Glutamatergic neuron (in vitro differentiated cells): ENCODE measurements around the gene ZNF792. TPM values are rescaled to one million over a fixed set of nuclear protein-coding genes. Genes with fewer than 3 reads are reported as not detected.
"Not testable (repeated sequence)": the region's sequence is repeated elsewhere in the genome, so short reads cannot be mapped to it uniquely, and the experiment has no call there.

Source experiments
- DNase-seq: peaks from one replicate; pipeline ENCODE4 v3.0.0; 2022
- H3K27ac Mint-ChIP-seq: one replicate; pipeline ENCODE4 v1.8.0; 2020; ENCODE audit warnings: mild to moderate bottlenecking, mixed read lengths, inconsistent platforms; ENCODE audit not compliant: unreplicated experiment
- H3K27me3 Mint-ChIP-seq: one replicate; pipeline ENCODE4 v1.8.0; 2020; ENCODE audit warnings: mild to moderate bottlenecking, moderate library complexity, mixed read lengths, inconsistent platforms; ENCODE audit not compliant: unreplicated experiment
- H3K36me3 Mint-ChIP-seq: one replicate; pipeline ENCODE4 v1.8.0; 2020; ENCODE audit warnings: mild to moderate bottlenecking, mixed read lengths, inconsistent platforms; ENCODE audit not compliant: unreplicated experiment
- H3K4me1 Mint-ChIP-seq: one replicate; pipeline ENCODE4 v1.8.0; 2020; ENCODE audit warnings: mild to moderate bottlenecking, low read depth, mixed read lengths, inconsistent platforms; ENCODE audit not compliant: unreplicated experiment
- H3K4me3 Mint-ChIP-seq: one replicate; pipeline ENCODE4 v1.8.0; 2020; ENCODE audit warnings: mild to moderate bottlenecking, mixed read lengths, inconsistent platforms; ENCODE audit not compliant: unreplicated experiment
- H3K9me3 Mint-ChIP-seq: one replicate; pipeline ENCODE4 v1.8.0; 2020; ENCODE audit warnings: mild to moderate bottlenecking, moderate library complexity, mixed read lengths, inconsistent platforms; ENCODE audit not compliant: unreplicated experiment
- total RNA-seq: library from RNA; stranded (reverse); fragmentation: NEBNext Ultra II Directional; extraction: Animal tissue kit (Norgen Biotek cat#: 25700); gene quantifications from one replicate; pipeline ENCODE4 v1.2.1, GENCODE V29; 2021; ENCODE audit not compliant: unreplicated experiment
- TF ChIP-seq, protein P1 (sequence below): fragments of 200-600 bp; sonication (generic); IDR thresholded peaks from one replicate; pipeline ENCODE4 v1.5.0; 2021; ENCODE audit not compliant: partially characterized antibody, unreplicated experiment

ZNF792 gene
- total RNA-seq, 1 donor from 2014 or later, result 6.4 TPM

- TF ChIP-seq, protein P1, sequence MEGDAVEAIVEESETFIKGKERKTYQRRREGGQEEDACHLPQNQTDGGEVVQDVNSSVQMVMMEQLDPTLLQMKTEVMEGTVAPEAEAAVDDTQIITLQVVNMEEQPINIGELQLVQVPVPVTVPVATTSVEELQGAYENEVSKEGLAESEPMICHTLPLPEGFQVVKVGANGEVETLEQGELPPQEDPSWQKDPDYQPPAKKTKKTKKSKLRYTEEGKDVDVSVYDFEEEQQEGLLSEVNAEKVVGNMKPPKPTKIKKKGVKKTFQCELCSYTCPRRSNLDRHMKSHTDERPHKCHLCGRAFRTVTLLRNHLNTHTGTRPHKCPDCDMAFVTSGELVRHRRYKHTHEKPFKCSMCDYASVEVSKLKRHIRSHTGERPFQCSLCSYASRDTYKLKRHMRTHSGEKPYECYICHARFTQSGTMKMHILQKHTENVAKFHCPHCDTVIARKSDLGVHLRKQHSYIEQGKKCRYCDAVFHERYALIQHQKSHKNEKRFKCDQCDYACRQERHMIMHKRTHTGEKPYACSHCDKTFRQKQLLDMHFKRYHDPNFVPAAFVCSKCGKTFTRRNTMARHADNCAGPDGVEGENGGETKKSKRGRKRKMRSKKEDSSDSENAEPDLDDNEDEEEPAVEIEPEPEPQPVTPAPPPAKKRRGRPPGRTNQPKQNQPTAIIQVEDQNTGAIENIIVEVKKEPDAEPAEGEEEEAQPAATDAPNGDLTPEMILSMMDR, result no peak
- Mint-ChIP-seq H3K9me3 (peaks cover 11% of the 10 kb centered on the region), H3K4me1 (peaks cover 17% of the 10 kb centered on the region), H3K36me3 (no peaks in the 10 kb centered on the region), H3K27ac (peak overlapping the region; percentile 39), H3K27me3 (peaks cover 10% of the 10 kb centered on the region), H3K4me3 (peak overlapping the region; percentile 9)
- no peak for DNase-seq
Measured at GRCh38 chr19:35006342-35006998, 42.4 kb upstream of the ZNF792 start.

- H3K27ac Mint-ChIP-seq, result peak overlapping the region; percentile 17
- not testable (repeated sequence) for H3K4me3 Mint-ChIP-seq, DNase-seq, H3K36me3 Mint-ChIP-seq
- peaks cover 15% of the 10 kb centered on the region for H3K27me3 Mint-ChIP-seq
- peaks cover 20% of the 10 kb centered on the region for H3K4me1 Mint-ChIP-seq
- H3K9me3 Mint-ChIP-seq, result peaks cover 16% of the 10 kb centered on the region
Measured at GRCh38 chr19:35006007-35006341, 41.9 kb upstream of the ZNF792 start.

- TF ChIP-seq, protein P1, result no peak
- Mint-ChIP-seq H3K27ac (peak overlapping the region; percentile 17), H3K4me3 (peak overlapping the region; percentile 30), H3K27me3 (peaks cover 16% of the 10 kb centered on the region), H3K36me3 (peaks cover 5% of the 10 kb centered on the region), H3K4me1 (peaks cover 21% of the 10 kb centered on the region), H3K9me3 (peaks cover 18% of the 10 kb centered on the region)
- DNase-seq, result no peak
Measured at GRCh38 chr19:35005256-35005977, 41.4 kb upstream of the ZNF792 start.

DNA sequence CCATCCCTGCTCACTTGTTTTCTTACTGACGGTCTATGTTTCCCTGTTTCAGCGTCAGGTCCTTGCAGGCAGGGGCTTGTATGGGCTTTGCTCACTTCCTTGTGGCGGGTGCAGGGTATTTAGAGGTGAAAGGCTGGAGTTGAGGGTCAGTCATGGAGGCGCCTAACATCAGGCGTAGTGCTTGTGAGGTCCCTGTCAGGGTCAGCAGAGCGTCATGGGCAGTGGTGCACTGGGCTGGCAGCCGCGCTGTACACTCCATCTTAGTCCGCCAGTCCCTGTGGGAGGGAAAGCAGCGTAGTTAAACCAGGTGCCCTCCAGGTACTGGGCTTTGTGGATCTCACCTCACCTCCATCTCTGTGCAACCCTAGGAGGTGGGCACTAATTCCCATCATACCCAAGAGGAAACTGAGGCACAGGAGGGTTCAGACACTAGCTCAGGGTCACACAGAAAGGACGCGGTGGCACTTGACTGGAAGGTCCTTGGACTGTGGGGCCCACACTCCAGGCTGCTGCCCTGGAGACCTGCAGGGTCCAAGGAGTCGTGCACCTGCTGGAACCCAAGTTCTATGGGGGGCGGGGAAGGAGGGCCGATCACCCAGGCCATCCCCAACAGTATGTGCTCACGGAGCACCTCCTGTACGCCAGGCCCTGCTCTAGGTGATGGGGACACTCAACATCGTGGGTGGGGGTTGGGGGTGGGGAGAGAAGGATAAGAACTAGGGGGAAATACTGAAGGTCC lies 40.7 kb upstream of the ZNF792 start:
- Mint-ChIP-seq H3K9me3 (peaks cover 18% of the 10 kb centered on the region), H3K4me3 (no peak overlapping the region)

GRCh38 chr19:35002037-35002535 lies 38.1 kb upstream of the ZNF792 start:
- H3K27me3 Mint-ChIP-seq, result peaks cover 22% of the 10 kb centered on the region
- peak overlapping the region; percentile 97 for H3K4me3 Mint-ChIP-seq
- H3K4me1 Mint-ChIP-seq, result peaks cover 28% of the 10 kb centered on the region
- TF ChIP-seq, protein P1, result no peak
- DNase-seq, result no peak
- peaks cover 5% of the 10 kb centered on the region for H3K36me3 Mint-ChIP-seq
- H3K27ac Mint-ChIP-seq, result peak overlapping the region; percentile 99
- H3K9me3 Mint-ChIP-seq, result peaks cover 21% of the 10 kb centered on the region

More for the DNA sequence above, 40.7 kb upstream of the ZNF792 start:
- peaks cover 5% of the 10 kb centered on the region for H3K36me3 Mint-ChIP-seq
- peaks cover 21% of the 10 kb centered on the region for H3K4me1 Mint-ChIP-seq
- DNase-seq, result no peak
- H3K27me3 Mint-ChIP-seq, result peaks cover 16% of the 10 kb centered on the region
- no peak overlapping the region for H3K27ac Mint-ChIP-seq
- TF ChIP-seq, protein P1, result no peak
